ENCODE measurements around the gene ANTXRL.
A peak's percentile ranks its signal among the peaks of the same experiment; 100 is the strongest.
"Not testable (repeated sequence)": the region's sequence is repeated elsewhere in the genome, so short reads cannot be mapped to it uniquely, and the experiment has no call there.

ANTXRL gene

DNA sequence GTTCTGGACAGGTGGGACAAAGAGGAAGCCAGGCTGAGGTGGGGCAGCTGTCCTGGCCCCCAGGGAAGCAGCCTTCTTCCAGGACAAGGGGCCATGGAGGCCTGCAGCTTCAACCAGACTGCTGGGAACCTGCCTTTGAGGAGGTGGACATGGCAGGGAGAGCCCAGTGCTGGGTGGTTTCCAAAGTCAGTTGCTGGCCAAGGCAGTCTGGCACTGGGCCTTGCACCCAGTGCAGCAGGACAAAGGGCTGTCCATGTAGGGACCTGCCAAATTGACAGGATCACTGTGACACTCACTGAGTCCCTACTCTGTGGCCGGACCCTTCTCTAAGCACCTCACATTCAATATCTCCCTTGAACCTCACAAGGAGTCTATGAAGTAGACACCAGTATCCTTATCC lies 90.2 kb downstream of the ANTXRL start:
- no CpG with 5 or more reads among the region's 1 CpG for WGBS (ENCODE audit: extremely low coverage, insufficient coverage, insufficient read length)
- H2AFZ ChIP-seq (ENCODE audit: insufficient read depth, low read length, poor library complexity); H3K9ac ChIP-seq (ENCODE audit: low read length); H2BK12ac ChIP-seq (ENCODE audit: low read length); H3K4me1 ChIP-seq (ENCODE audit: control insufficient read depth in 1 of 2, insufficient read depth in 2 of 2, low read length in 2 of 2); H3K79me1 ChIP-seq (ENCODE audit: low read length); H2BK120ac ChIP-seq (ENCODE audit: insufficient read depth, low read length, poor library complexity); H2AK5ac ChIP-seq (ENCODE audit: low read length); H3K4me2 ChIP-seq (ENCODE audit: low read length); DNase-seq; H4K12ac ChIP-seq (ENCODE audit: low read depth, low read length); H3K27me3 ChIP-seq (ENCODE audit: insufficient read depth, low read length); H3K36me3 ChIP-seq (ENCODE audit: control insufficient read depth in 1 of 2, insufficient read depth in 2 of 2, low read length in 2 of 2); H3K4me3 ChIP-seq (ENCODE audit: low read depth, low read length); H3K18ac ChIP-seq (ENCODE audit: low read length); H3K4ac ChIP-seq (ENCODE audit: low read depth, low read length); H2BK5ac ChIP-seq (ENCODE audit: low read depth, low read length, poor library complexity); H4K8ac ChIP-seq (ENCODE audit: low read depth, low read length); H3K14ac ChIP-seq (ENCODE audit: low read length); H3K9me3 ChIP-seq (ENCODE audit: insufficient read depth, low read depth, low read length); H3K23ac ChIP-seq (ENCODE audit: low read length); H3K79me2 ChIP-seq (ENCODE audit: control insufficient read depth, insufficient read depth, low read length, poor library complexity): not testable (repeated sequence)
- Histone ChIP-seq H4K91ac (ENCODE audit: low read depth, low read length) (peak overlapping the region; percentile 28), H3K27ac (ENCODE audit: low read depth, low read length) (peak overlapping the region; percentile 47)

DNA sequence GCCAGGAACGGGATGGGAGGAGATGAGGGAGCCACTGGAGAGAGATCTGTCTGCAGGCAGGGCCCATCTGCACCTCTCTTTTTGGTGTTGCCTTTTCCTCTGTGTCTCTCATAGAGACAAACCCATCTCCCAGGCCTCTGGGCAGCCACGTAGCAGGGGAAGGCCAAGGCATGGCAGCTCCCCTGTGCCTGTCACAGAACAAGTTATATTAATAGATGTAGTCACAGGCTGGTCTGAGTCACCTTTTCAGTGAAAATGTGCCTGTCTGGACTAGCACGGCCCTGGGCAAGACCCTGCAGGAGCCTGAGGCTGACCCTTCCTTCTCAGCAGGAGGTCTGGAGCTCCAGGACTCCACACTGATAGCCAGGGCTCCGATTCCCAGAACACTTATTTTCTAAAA lies 90.9 kb downstream of the ANTXRL start:
- peak overlapping the region; percentile 73 for H3K27ac ChIP-seq (ENCODE audit: low read depth, low read length)
- H3K23ac ChIP-seq (ENCODE audit: low read length): not testable (repeated sequence)

DNA sequence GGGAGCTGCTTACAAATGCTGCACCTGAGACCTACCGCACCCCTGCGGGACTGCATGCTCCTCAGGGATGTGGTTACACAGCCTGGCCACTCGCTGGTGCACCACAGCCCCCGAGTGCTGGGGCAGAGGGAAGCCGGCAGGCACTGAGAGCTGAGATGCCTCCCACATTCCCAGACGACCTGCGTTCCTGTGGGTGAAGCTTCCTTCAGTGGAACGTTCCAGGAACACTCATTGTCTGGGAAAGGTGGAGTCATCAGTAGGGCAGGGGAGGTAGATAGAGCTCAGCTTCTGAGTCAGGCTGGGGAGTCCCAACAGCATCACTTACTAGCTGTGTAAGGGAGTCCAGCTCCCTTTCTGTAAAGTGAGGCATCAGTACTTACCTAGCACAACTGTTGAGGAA lies 91.3 kb downstream of the ANTXRL start:
- not testable (repeated sequence) for H2AK5ac ChIP-seq (ENCODE audit: low read length); H3K4me1 ChIP-seq (ENCODE audit: control insufficient read depth in 1 of 2, insufficient read depth in 2 of 2, low read length in 2 of 2); H3K4ac ChIP-seq (ENCODE audit: low read depth, low read length); H2AFZ ChIP-seq (ENCODE audit: insufficient read depth, low read length, poor library complexity); H3K4me3 ChIP-seq (ENCODE audit: low read depth, low read length); H3K14ac ChIP-seq (ENCODE audit: low read length); H3K79me1 ChIP-seq (ENCODE audit: low read length); DNase-seq; H4K8ac ChIP-seq (ENCODE audit: low read depth, low read length); H3K9ac ChIP-seq (ENCODE audit: low read length); H2BK5ac ChIP-seq (ENCODE audit: low read depth, low read length, poor library complexity); H2BK120ac ChIP-seq (ENCODE audit: insufficient read depth, low read length, poor library complexity); H3K23ac ChIP-seq (ENCODE audit: low read length); H3K36me3 ChIP-seq (ENCODE audit: control insufficient read depth in 1 of 2, insufficient read depth in 2 of 2, low read length in 2 of 2); H2BK12ac ChIP-seq (ENCODE audit: low read length); H3K79me2 ChIP-seq (ENCODE audit: control insufficient read depth, insufficient read depth, low read length, poor library complexity); H4K12ac ChIP-seq (ENCODE audit: low read depth, low read length); H3K9me3 ChIP-seq (ENCODE audit: insufficient read depth, low read depth, low read length); H3K27me3 ChIP-seq (ENCODE audit: insufficient read depth, low read length); H3K18ac ChIP-seq (ENCODE audit: low read length); H3K4me2 ChIP-seq (ENCODE audit: low read length); H3K27ac ChIP-seq (ENCODE audit: low read depth, low read length)
- peak overlapping the region; percentile 11 for H4K91ac ChIP-seq (ENCODE audit: low read depth, low read length)
- WGBS (ENCODE audit: extremely low coverage, insufficient coverage, insufficient read length): no CpG with 5 or more reads among the region's 8 CpGs

More for the DNA sequence above, 90.9 kb downstream of the ANTXRL start:
- H4K8ac ChIP-seq (ENCODE audit: low read depth, low read length); H2BK12ac ChIP-seq (ENCODE audit: low read length); DNase-seq; H3K4me1 ChIP-seq (ENCODE audit: control insufficient read depth in 1 of 2, insufficient read depth in 2 of 2, low read length in 2 of 2); H3K4me3 ChIP-seq (ENCODE audit: low read depth, low read length); H2BK120ac ChIP-seq (ENCODE audit: insufficient read depth, low read length, poor library complexity); H3K79me1 ChIP-seq (ENCODE audit: low read length); H2AFZ ChIP-seq (ENCODE audit: insufficient read depth, low read length, poor library complexity); H3K79me2 ChIP-seq (ENCODE audit: control insufficient read depth, insufficient read depth, low read length, poor library complexity); H3K4ac ChIP-seq (ENCODE audit: low read depth, low read length); H3K18ac ChIP-seq (ENCODE audit: low read length); H4K12ac ChIP-seq (ENCODE audit: low read depth, low read length); H2AK5ac ChIP-seq (ENCODE audit: low read length); H3K9me3 ChIP-seq (ENCODE audit: insufficient read depth, low read depth, low read length); H3K36me3 ChIP-seq (ENCODE audit: control insufficient read depth in 1 of 2, insufficient read depth in 2 of 2, low read length in 2 of 2); H3K14ac ChIP-seq (ENCODE audit: low read length); H3K27me3 ChIP-seq (ENCODE audit: insufficient read depth, low read length); H3K4me2 ChIP-seq (ENCODE audit: low read length); H3K9ac ChIP-seq (ENCODE audit: low read length): not testable (repeated sequence)
- Histone ChIP-seq H2BK5ac (ENCODE audit: low read depth, low read length, poor library complexity) (peak overlapping the region; percentile 57), H4K91ac (ENCODE audit: low read depth, low read length) (peak overlapping the region; percentile 43)
- no CpG with 5 or more reads among the region's 4 CpGs for WGBS (ENCODE audit: extremely low coverage, insufficient coverage, insufficient read length)

DNA sequence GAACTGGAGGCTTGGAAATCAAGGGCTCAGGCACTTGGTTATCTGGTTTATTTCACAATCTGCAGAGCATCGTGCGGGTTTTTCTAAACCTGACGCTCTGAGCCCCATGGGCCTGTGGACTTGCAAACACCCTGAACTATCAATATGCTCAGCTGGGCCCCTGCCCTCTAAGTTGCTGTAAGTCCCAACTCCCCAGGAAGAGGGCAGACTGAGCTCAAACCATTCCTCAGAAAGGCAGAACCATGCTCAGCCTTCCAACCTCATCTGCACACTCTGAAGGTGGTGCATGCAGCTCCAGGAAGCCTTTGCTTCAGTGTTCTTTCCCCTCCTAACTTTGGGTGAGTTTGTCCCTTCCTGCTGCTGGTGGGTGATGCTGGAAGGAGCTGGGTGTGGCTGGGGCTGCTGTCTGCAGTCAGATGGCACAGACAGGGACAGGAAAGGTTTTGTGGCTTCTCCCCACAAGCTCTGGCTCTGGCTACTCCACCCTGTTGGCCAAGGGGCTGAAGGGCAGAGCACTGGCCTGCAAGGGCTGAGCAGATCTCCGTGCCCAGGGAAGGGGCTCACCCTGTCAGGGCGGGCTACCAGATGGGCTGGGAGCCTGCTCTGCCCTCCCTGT lies 92.5 kb downstream of the ANTXRL start:
- not testable (repeated sequence) for H3K27ac ChIP-seq (ENCODE audit: low read depth, low read length); H3K9ac ChIP-seq (ENCODE audit: low read length); H3K4me1 ChIP-seq (ENCODE audit: control insufficient read depth in 1 of 2, insufficient read depth in 2 of 2, low read length in 2 of 2); H3K79me1 ChIP-seq (ENCODE audit: low read length); H2AFZ ChIP-seq (ENCODE audit: insufficient read depth, low read length, poor library complexity); H4K8ac ChIP-seq (ENCODE audit: low read depth, low read length); H2BK12ac ChIP-seq (ENCODE audit: low read length); H4K12ac ChIP-seq (ENCODE audit: low read depth, low read length); H3K9me3 ChIP-seq (ENCODE audit: insufficient read depth, low read depth, low read length); H3K36me3 ChIP-seq (ENCODE audit: control insufficient read depth in 1 of 2, insufficient read depth in 2 of 2, low read length in 2 of 2); H4K91ac ChIP-seq (ENCODE audit: low read depth, low read length); H2BK120ac ChIP-seq (ENCODE audit: insufficient read depth, low read length, poor library complexity); H3K4me3 ChIP-seq (ENCODE audit: low read depth, low read length); H3K18ac ChIP-seq (ENCODE audit: low read length); H2AK5ac ChIP-seq (ENCODE audit: low read length); H3K4ac ChIP-seq (ENCODE audit: low read depth, low read length); DNase-seq; H2BK5ac ChIP-seq (ENCODE audit: low read depth, low read length, poor library complexity); H3K14ac ChIP-seq (ENCODE audit: low read length); H3K79me2 ChIP-seq (ENCODE audit: control insufficient read depth, insufficient read depth, low read length, poor library complexity); H3K23ac ChIP-seq (ENCODE audit: low read length); H3K4me2 ChIP-seq (ENCODE audit: low read length); H3K27me3 ChIP-seq (ENCODE audit: insufficient read depth, low read length)
- no CpG with 5 or more reads among the region's 5 CpGs for WGBS (ENCODE audit: extremely low coverage, insufficient coverage, insufficient read length)

All from trophoblast cell (in vitro differentiated cells and primary cell).